K562 (cell line): ENCODE results near the gene PRTN3. TPM values are rescaled to one million over a fixed set of nuclear protein-coding genes. Genes with fewer than 3 reads are reported as not detected.
A peak's percentile ranks its signal among the peaks of the same experiment; 100 is the strongest.

Source experiments
- ARNT ChIP-seq, 2 experiments: fragments of 450-650 bp; IDR thresholded peaks; 2 replicates each; pipeline ENCODE4 v1.6.1; 2016; ENCODE audit warnings: mild to moderate bottlenecking in 1 of 2
- ASH1L ChIP-seq: fragments of 450-650 bp; IDR thresholded peaks from 2 replicates; pipeline ENCODE4 v1.6.1; 2018; ENCODE audit warnings: borderline replicate concordance, mild to moderate bottlenecking, low read depth; ENCODE audit not compliant: partially characterized antibody
- BCL6 ChIP-seq: fragments of 250-450 bp; sonication (Bioruptor Pico); IDR thresholded peaks from 2 replicates; pipeline ENCODE4 v1.4.0; 2020
- BDP1 ChIP-seq: IDR thresholded peaks from 3 replicates; pipeline ENCODE4 v1.6.1; 2011; ENCODE audit not compliant: insufficient read length, insufficient read depth
- CCNT2 ChIP-seq: IDR thresholded peaks from 2 replicates; pipeline ENCODE4 v1.6.1; 2011; ENCODE audit warnings: borderline replicate concordance, low read depth, mild to moderate bottlenecking, moderate library complexity, mixed read lengths, low read length; ENCODE audit not compliant: insufficient read length; ENCODE audit errors: extremely low read depth
- DMBX1 ChIP-seq: fragments of 250-450 bp; sonication (Bioruptor Pico); IDR thresholded peaks from 2 replicates; pipeline ENCODE4 v1.8.0; 2022; ENCODE audit warnings: inconsistent platforms, mild to moderate bottlenecking, moderate library complexity, borderline replicate concordance
- ESRRB ChIP-seq: fragments of 250-450 bp; sonication (Bioruptor Pico); IDR thresholded peaks from 2 replicates; pipeline ENCODE4 v1.5.0; 2020; ENCODE audit warnings: mild to moderate bottlenecking, moderate library complexity, borderline replicate concordance
- FIP1L1 ChIP-seq: fragments of 200-400 bp; formaldehyde crosslinking; IDR thresholded peaks from 2 replicates; pipeline ENCODE4 v1.6.1; 2018; ENCODE audit warnings: mild to moderate bottlenecking, low read depth, low read length; ENCODE audit not compliant: poor library complexity, severe bottlenecking
- FOSL1 ChIP-seq: fragments of 200-800 bp; sonication (Bioruptor generic); conservative IDR thresholded peaks from 2 replicates; pipeline ENCODE4 v1.6.1; 2016; ENCODE audit warnings: missing genetic modification characterization, missing compliant biosample characterization
- HCFC1 ChIP-seq: IDR thresholded peaks from 2 replicates; pipeline ENCODE4 v1.6.1; 2012; ENCODE audit warnings: low read depth, low read length, improper control_type of control experiment
- HDAC1 ChIP-seq, 2 experiments: fragments of 450-650 bp; IDR thresholded peaks; 2 replicates each; pipeline ENCODE4 v1.6.1; 2016 to 2017; ENCODE audit warnings: inconsistent platforms in 1 of 2, mild to moderate bottlenecking in 1 of 2, moderate library complexity in 1 of 2
- HNRNPLL ChIP-seq: fragments of 200-400 bp; formaldehyde crosslinking; IDR thresholded peaks from 2 replicates; pipeline ENCODE4 v1.6.1; 2017; ENCODE audit warnings: low read length, low read depth, mild to moderate bottlenecking; ENCODE audit not compliant: poor library complexity, severe bottlenecking
- L3MBTL2 ChIP-seq: fragments of 450-650 bp; IDR thresholded peaks from 2 replicates; pipeline ENCODE4 v1.6.1; 2016; ENCODE audit warnings: mild to moderate bottlenecking, moderate library complexity
- NEUROD1 ChIP-seq: fragments of 150-350 bp; IDR thresholded peaks from 2 replicates; pipeline ENCODE4 v1.6.1; 2014; ENCODE audit warnings: borderline replicate concordance, low read length, low read depth; ENCODE audit not compliant: partially characterized antibody
- NFIC ChIP-seq: fragments of 450-650 bp; IDR thresholded peaks from 2 replicates; pipeline ENCODE4 v1.6.1; 2017; ENCODE audit warnings: mild to moderate bottlenecking, inconsistent platforms
- NFRKB ChIP-seq: fragments of 450-650 bp; IDR thresholded peaks from 2 replicates; pipeline ENCODE4 v1.6.1; 2016; ENCODE audit warnings: low read depth
- NONO ChIP-seq, 2 experiments: fragments of 200-400 bp in 1 of 2; fragments of 450-650 bp in 1 of 2; formaldehyde crosslinking in 1 of 2; IDR thresholded peaks; 2 replicates each; pipeline ENCODE4 v1.6.1; 2017; ENCODE audit warnings: low read depth in 2 of 2, mild to moderate bottlenecking in 2 of 2, moderate library complexity in 2 of 2, low read length in 1 of 2
- PHF8 ChIP-seq: fragments of 200-600 bp; sonication (generic); IDR thresholded peaks from 2 replicates; pipeline ENCODE4 v1.6.1; 2012; ENCODE audit warnings: mixed run types, mild to moderate bottlenecking, inconsistent platforms, low read length, moderate library complexity, borderline replicate concordance
- PTTG1 ChIP-seq: fragments of 450-650 bp; IDR thresholded peaks from 2 replicates; pipeline ENCODE4 v1.6.1; 2016; ENCODE audit warnings: low read depth, mild to moderate bottlenecking, missing genetic modification characterization, missing compliant biosample characterization
- RB1 ChIP-seq: fragments of 450-650 bp; IDR thresholded peaks from 2 replicates; pipeline ENCODE4 v1.6.1; 2017; ENCODE audit warnings: low read depth, mild to moderate bottlenecking
- ZNF311 ChIP-seq: fragments of 250-450 bp; sonication (Bioruptor Pico); IDR thresholded peaks from 2 replicates; pipeline ENCODE4 v1.4.0; 2020; ENCODE audit warnings: mild to moderate bottlenecking, moderate library complexity
- polyA plus RNA-seq, 8 experiments: library from polyadenylated mRNA; depleted of rRNA in 4 of 8; stranded (reverse) in 5 of 8; unstranded in 3 of 8; fragments of >200 nt; fragmentation: Nextera tagmentation in 2 of 8; fragmentation: Illumina TruSeq in 1 of 8; extraction: Ambion mirVana in 2 of 8; extraction: Trizol in 1 of 8; gene quantifications; 2 replicates each; pipeline versions ENCODE4 v1.2.1 to v1.2.3, GENCODE V29; 2011 to 2014; ENCODE audit warnings: inconsistent platforms in 1 of 8, missing spikeins in 1 of 8
- total RNA-seq, 7 experiments: library from RNA; depleted of rRNA in 6 of 7; stranded (reverse); fragments of >200 nt in 6 of 7; fragmentation: Illumina TruSeq in 2 of 7; extraction: Trizol in 2 of 7; gene quantifications; 2 replicates each; pipeline versions ENCODE4 v1.2.1 to v1.2.3, GENCODE V29; 2011 to 2021; ENCODE audit warnings: low replicate concordance in 1 of 7
- TF ChIP-seq, protein P1 (sequence below): IDR thresholded peaks from 2 replicates; pipeline ENCODE4 v1.6.1; 2011; ENCODE audit not compliant: insufficient read length; ENCODE audit errors: extremely low read depth
- TF ChIP-seq, protein P2 (sequence below), 2 experiments: fragments of 450-650 bp; IDR thresholded peaks; 2 replicates each; pipeline ENCODE4 v1.6.1; 2018; ENCODE audit warnings: mild to moderate bottlenecking in 2 of 2, low read depth in 1 of 2; ENCODE audit not compliant: partially characterized antibody in 2 of 2

The PRTN3 gene
- total and polyA plus RNA-seq, 9 of the 15 experiments (the other 6 are each of a cell fraction or from before 2014, with no cell fraction given): 0.14 to 0.86 (median 0.43) TPM; not detected in 3

DNA sequence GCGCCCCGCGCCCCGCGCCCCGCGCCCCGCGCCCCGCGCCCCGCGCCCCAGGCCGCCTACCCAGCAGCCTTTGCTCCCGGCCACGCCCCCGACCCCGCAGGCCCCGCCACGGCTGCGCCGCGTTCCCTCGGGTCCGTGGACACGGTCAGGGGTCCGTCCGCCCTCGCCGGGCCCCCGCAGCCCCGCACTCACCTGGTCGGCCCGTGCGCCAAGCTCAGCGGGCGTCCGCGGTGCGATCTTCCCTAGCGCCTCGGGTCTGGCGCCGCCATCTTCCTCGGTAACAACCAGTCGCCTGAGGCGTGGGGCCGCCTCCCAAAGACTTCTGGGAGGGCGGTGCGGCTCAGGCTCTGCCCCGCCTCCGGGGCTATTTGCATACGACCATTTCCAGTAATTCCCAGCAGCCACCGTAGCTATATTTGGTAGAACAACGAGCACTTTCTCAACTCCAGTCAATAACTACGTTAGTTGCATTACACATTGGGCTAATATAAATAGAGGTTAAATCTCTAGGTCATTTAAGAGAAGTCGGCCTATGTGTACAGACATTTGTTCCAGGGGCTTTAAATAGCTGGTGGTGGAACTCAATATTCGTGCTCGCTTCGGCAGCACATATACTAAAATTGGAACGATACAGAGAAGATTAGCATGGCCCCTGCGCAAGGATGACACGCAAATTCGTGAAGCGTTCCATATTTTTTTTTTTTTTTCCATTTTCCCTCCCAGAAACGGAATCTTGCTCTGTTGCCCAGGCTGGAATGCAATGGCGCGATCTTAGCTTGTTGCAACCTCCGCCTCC is 52.3 kb downstream of the PRTN3 start, which contains the start of the genes MED16 and RNU6-9 (continued):
- TF ChIP-seq FOSL1 (tag): 0 out of 2 replicates have a peak, but pooled peaks have one; percentile 28
- TF ChIP-seq BDP1: peak; percentile 80
- TF ChIP-seq NONO (IDR thresholded peaks at IDR 0.05; ENCODE audit: low read depth in 2 of 2, low read length in 1 of 2): peak in 1 of 2 experiments; percentile 85; a peak in 3 of 4 replicates
- TF ChIP-seq, protein P1, sequence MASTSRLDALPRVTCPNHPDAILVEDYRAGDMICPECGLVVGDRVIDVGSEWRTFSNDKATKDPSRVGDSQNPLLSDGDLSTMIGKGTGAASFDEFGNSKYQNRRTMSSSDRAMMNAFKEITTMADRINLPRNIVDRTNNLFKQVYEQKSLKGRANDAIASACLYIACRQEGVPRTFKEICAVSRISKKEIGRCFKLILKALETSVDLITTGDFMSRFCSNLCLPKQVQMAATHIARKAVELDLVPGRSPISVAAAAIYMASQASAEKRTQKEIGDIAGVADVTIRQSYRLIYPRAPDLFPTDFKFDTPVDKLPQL: no peak
- TF ChIP-seq HNRNPLL: peak; percentile 48
- peak; percentile 78 to 89; a peak in 3 of 4 replicates for TF ChIP-seq ARNT (IDR thresholded peaks at IDR 0.05)
- TF ChIP-seq L3MBTL2: peak; percentile 69
- TF ChIP-seq NEUROD1: peak; percentile 21
- TF ChIP-seq NFRKB: peak; percentile 25; the same call in 1 of the 2 replicates
- TF ChIP-seq RB1: peak; percentile 83; the same call in 1 of the 2 replicates
- no peak for TF ChIP-seq ASH1L
- 0 out of 2 replicates have a peak, but pooled peaks have one; percentile 43 for TF ChIP-seq HCFC1
- TF ChIP-seq, protein P2, sequence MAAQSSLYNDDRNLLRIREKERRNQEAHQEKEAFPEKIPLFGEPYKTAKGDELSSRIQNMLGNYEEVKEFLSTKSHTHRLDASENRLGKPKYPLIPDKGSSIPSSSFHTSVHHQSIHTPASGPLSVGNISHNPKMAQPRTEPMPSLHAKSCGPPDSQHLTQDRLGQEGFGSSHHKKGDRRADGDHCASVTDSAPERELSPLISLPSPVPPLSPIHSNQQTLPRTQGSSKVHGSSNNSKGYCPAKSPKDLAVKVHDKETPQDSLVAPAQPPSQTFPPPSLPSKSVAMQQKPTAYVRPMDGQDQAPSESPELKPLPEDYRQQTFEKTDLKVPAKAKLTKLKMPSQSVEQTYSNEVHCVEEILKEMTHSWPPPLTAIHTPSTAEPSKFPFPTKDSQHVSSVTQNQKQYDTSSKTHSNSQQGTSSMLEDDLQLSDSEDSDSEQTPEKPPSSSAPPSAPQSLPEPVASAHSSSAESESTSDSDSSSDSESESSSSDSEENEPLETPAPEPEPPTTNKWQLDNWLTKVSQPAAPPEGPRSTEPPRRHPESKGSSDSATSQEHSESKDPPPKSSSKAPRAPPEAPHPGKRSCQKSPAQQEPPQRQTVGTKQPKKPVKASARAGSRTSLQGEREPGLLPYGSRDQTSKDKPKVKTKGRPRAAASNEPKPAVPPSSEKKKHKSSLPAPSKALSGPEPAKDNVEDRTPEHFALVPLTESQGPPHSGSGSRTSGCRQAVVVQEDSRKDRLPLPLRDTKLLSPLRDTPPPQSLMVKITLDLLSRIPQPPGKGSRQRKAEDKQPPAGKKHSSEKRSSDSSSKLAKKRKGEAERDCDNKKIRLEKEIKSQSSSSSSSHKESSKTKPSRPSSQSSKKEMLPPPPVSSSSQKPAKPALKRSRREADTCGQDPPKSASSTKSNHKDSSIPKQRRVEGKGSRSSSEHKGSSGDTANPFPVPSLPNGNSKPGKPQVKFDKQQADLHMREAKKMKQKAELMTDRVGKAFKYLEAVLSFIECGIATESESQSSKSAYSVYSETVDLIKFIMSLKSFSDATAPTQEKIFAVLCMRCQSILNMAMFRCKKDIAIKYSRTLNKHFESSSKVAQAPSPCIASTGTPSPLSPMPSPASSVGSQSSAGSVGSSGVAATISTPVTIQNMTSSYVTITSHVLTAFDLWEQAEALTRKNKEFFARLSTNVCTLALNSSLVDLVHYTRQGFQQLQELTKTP (IDR thresholded peaks at IDR 0.05; ENCODE audit: low read depth in 1 of 2, partially characterized antibody in 2 of 2): peak; percentile 59 to 91
- TF ChIP-seq HDAC1 (IDR thresholded peaks at IDR 0.05): 0 out of 4 replicates have a peak, but pooled peaks of 1 of the 2 experiments have one; percentile 26
- no peak for TF ChIP-seq PTTG1 (tag)
- peak; percentile 63; the same call in 1 of the 2 replicates for TF ChIP-seq NFIC
- no peak for TF ChIP-seq ZNF311 (CRISPR knock-in tag)
- peak; percentile 83 for TF ChIP-seq CCNT2
- no peak for TF ChIP-seq DMBX1 (CRISPR knock-in tag)
- no peak for TF ChIP-seq BCL6
- no peak for TF ChIP-seq ESRRB (CRISPR knock-in tag)
- peak; percentile 85; the same call in 1 of the 2 replicates for TF ChIP-seq PHF8
- TF ChIP-seq FIP1L1: peak; percentile 50
